Measurements from ENCODE around the gene NPIPB8.
"Not testable (repeated sequence)": the region's sequence is repeated elsewhere in the genome, so short reads cannot be mapped to it uniquely, and the experiment has no call there.

The NPIPB8 gene

DNA sequence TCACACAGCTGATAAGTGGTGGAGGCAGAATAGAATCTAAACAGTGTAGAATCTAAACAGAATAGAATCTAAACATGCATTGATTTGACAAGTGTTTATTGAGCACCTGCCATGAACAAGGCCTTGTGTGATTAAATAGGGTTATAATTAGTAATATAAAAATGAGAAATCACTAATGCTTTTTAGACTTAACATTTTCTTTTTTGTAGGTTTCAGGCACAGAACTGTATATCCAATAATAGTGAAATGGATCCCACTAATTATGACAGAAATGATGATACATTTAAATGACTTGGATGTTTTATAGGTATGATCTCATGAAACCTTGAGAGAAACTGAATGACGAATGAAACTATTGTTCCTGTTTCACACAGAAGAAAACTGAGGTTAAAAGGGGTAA, at the start of gene NPIPB8:
Gene NPIPB8 (plus strand): TSS at position 301 of the 400 bp plus-strand sequence. CDS start 296 bp downstream, outside the sequence.
- not testable (repeated sequence) for H3K4me3 ChIP-seq (ENCODE audit: low read length)

DNA sequence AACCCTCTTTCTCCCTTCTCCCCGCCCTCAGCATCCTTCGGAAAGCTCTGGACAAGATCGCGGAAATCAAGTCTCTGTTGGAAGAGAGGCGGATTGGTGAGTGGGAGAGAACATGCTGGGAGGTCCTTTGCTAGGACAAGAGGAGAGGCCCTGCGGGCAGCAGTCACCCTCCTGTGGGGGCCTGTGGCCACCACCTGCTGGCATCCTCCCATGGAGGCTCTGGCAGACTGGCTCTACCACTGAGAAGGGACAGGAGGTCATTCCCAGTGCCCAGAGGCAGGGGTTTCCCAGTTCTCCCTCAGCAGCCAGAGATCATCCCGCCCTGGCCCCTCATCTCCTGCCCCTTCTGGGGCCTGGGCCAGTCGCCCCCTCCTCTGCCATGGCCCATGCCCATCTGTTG, 48.8 kb upstream of the NPIPB8 start:
- no peak overlapping the region for H3K9ac ChIP-seq (ENCODE audit: low read length)
- H3K9me2 ChIP-seq (replicated peaks; ENCODE audit: insufficient read depth, low read length), result no peaks in the 10 kb centered on the region
- H2AFZ ChIP-seq (ENCODE audit: low read length), result no peak overlapping the region
- H3K36me3 ChIP-seq (replicated peaks; ENCODE audit: insufficient read depth, low read length), result no peaks in the 10 kb centered on the region
- H4K20me1 ChIP-seq (ENCODE audit: insufficient read depth, low read length), result no peaks in the 10 kb centered on the region
- H3F3A ChIP-seq (ENCODE audit: insufficient read depth, low read length), result no peaks in the 10 kb centered on the region
- no peak overlapping the region for H3K27ac ChIP-seq (ENCODE audit: low read length)
- DNase-seq, result no peak
- H3K4me2 ChIP-seq (ENCODE audit: low read depth, low read length), result no peak overlapping the region
- no peaks in the 10 kb centered on the region for H3K27me3 ChIP-seq (replicated peaks; ENCODE audit: insufficient read depth, low read length)
- no peaks in the 10 kb centered on the region for H3K9me3 ChIP-seq (replicated peaks; ENCODE audit: insufficient read depth, low read length)
- TF ChIP-seq, protein P1, sequence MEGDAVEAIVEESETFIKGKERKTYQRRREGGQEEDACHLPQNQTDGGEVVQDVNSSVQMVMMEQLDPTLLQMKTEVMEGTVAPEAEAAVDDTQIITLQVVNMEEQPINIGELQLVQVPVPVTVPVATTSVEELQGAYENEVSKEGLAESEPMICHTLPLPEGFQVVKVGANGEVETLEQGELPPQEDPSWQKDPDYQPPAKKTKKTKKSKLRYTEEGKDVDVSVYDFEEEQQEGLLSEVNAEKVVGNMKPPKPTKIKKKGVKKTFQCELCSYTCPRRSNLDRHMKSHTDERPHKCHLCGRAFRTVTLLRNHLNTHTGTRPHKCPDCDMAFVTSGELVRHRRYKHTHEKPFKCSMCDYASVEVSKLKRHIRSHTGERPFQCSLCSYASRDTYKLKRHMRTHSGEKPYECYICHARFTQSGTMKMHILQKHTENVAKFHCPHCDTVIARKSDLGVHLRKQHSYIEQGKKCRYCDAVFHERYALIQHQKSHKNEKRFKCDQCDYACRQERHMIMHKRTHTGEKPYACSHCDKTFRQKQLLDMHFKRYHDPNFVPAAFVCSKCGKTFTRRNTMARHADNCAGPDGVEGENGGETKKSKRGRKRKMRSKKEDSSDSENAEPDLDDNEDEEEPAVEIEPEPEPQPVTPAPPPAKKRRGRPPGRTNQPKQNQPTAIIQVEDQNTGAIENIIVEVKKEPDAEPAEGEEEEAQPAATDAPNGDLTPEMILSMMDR (IDR thresholded peaks at IDR 0.05; ENCODE audit: low read length), result no peak
- TF ChIP-seq EZH2 (optimal IDR thresholded peaks at IDR 0.05; ENCODE audit: low read depth, low read length) (no peak), EZH2phosphoT487 (IDR thresholded peaks at IDR 0.05; ENCODE audit: low read length) (no peak)
- H3K4me1 ChIP-seq (ENCODE audit: low read length), result no peaks in the 10 kb centered on the region
- H3K79me2 ChIP-seq (ENCODE audit: low read length), result no peaks in the 10 kb centered on the region
- no peak overlapping the region for H3K4me3 ChIP-seq (ENCODE audit: low read length)

More for the DNA sequence above, at the start of gene NPIPB8:
- not testable (repeated sequence) for H3K9me3 ChIP-seq (replicated peaks; ENCODE audit: insufficient read depth, low read length); H3K79me2 ChIP-seq (ENCODE audit: low read length); H3K27me3 ChIP-seq (replicated peaks; ENCODE audit: insufficient read depth, low read length); H3K9me2 ChIP-seq (replicated peaks; ENCODE audit: insufficient read depth, low read length); DNase-seq; H3K4me2 ChIP-seq (ENCODE audit: low read depth, low read length); H3K4me1 ChIP-seq (ENCODE audit: low read length); H3K9ac ChIP-seq (ENCODE audit: low read length); H3F3A ChIP-seq (ENCODE audit: insufficient read depth, low read length); H3K36me3 ChIP-seq (replicated peaks; ENCODE audit: insufficient read depth, low read length); H3K27ac ChIP-seq (ENCODE audit: low read length); H4K20me1 ChIP-seq (ENCODE audit: insufficient read depth, low read length); H2AFZ ChIP-seq (ENCODE audit: low read length)

DNA sequence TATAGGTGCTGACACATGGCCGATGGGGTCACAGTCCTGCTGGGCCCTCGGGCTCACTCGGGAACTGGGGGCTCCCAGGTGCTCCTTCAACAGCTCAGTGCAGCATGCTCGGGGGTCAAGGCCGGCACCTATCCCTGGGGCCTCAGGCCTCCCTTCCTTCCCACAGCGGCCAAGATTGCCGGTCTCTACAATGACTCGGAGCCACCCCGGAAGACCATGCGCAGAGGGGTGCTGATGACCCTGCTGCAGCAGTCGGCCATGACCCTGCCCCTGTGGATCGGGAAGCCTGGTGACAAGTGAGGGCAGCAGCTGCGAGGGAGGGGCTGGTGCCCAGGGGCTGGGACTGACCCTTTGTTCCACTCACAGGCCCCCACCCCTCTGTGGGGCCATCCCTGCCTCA, 47.9 kb upstream of the NPIPB8 start:
- Histone ChIP-seq H2AFZ (ENCODE audit: low read length) (no peak overlapping the region), H4K20me1 (ENCODE audit: insufficient read depth, low read length) (no peaks in the 10 kb centered on the region), H3F3A (ENCODE audit: insufficient read depth, low read length) (no peaks in the 10 kb centered on the region), H3K27ac (ENCODE audit: low read length) (no peak overlapping the region), H3K9me3 (replicated peaks; ENCODE audit: insufficient read depth, low read length) (no peaks in the 10 kb centered on the region), H3K79me2 (ENCODE audit: low read length) (no peaks in the 10 kb centered on the region), H3K36me3 (replicated peaks; ENCODE audit: insufficient read depth, low read length) (no peaks in the 10 kb centered on the region), H3K4me2 (ENCODE audit: low read depth, low read length) (no peak overlapping the region), H3K27me3 (replicated peaks; ENCODE audit: insufficient read depth, low read length) (no peaks in the 10 kb centered on the region), H3K4me1 (ENCODE audit: low read length) (no peaks in the 10 kb centered on the region), H3K9ac (ENCODE audit: low read length) (no peak overlapping the region), H3K9me2 (replicated peaks; ENCODE audit: insufficient read depth, low read length) (no peaks in the 10 kb centered on the region), H3K4me3 (ENCODE audit: low read length) (no peak overlapping the region)
- TF ChIP-seq EZH2phosphoT487 (IDR thresholded peaks at IDR 0.05; ENCODE audit: low read length) (no peak), EZH2 (optimal IDR thresholded peaks at IDR 0.05; ENCODE audit: low read depth, low read length) (no peak)
- TF ChIP-seq, protein P1 (IDR thresholded peaks at IDR 0.05; ENCODE audit: low read length), result no peak
- no peak for DNase-seq

DNA sequence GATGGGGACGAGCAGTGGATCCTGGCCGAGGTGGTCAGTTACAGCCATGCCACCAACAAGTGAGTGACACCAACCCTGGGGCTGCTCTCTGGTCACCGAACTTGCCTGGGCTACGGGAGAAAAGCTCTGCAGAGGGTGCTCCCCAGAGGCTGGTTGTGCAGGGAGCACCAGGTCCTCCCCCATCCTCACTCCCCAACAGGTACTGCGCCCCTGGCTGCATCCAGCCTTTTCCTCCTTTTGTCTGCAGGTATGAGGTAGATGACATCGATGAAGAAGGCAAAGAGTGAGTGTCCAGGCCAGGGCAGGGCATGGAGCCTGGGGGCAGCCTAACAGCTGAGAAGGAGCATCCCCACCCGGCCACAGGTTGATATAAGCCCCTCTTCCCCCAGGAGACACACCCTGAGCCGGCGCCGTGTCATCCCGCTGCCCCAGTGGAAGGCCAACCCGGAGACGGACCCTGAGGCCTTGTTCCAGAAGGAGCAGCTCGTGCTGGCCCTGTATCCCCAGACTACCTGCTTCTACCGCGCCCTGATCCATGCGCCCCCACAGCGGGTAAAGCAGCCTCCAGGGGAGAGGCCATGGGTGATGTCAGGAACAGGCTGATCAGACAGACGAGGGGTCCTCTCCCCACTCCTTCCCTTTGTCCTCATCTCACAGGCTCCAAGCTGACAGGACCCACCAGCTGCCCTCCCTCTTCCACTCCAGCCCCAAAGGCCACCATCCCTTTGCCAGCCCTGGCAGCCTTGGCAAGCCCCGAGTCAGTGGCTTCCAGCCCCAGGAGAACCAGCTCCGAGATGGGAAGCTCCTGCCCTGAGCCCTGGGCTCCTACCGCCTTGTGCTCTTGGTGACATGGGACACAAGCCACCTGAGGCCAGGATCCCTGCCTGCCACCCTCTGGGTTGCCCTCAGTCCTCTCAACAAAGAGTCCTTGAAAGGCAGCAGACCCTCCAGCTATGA, 47.2 kb upstream of the NPIPB8 start:
- Histone ChIP-seq H3K4me2 (ENCODE audit: low read depth, low read length) (no peak overlapping the region), H2AFZ (ENCODE audit: low read length) (no peak overlapping the region), H4K20me1 (ENCODE audit: insufficient read depth, low read length) (no peaks in the 10 kb centered on the region), H3K9ac (ENCODE audit: low read length) (no peak overlapping the region), H3K9me3 (replicated peaks; ENCODE audit: insufficient read depth, low read length) (no peaks in the 10 kb centered on the region), H3K79me2 (ENCODE audit: low read length) (no peaks in the 10 kb centered on the region), H3K27ac (ENCODE audit: low read length) (no peak overlapping the region), H3F3A (ENCODE audit: insufficient read depth, low read length) (no peaks in the 10 kb centered on the region), H3K9me2 (replicated peaks; ENCODE audit: insufficient read depth, low read length) (no peaks in the 10 kb centered on the region), H3K27me3 (replicated peaks; ENCODE audit: insufficient read depth, low read length) (no peaks in the 10 kb centered on the region), H3K4me3 (ENCODE audit: low read length) (no peak overlapping the region), H3K36me3 (replicated peaks; ENCODE audit: insufficient read depth, low read length) (no peaks in the 10 kb centered on the region), H3K4me1 (ENCODE audit: low read length) (no peaks in the 10 kb centered on the region)
- no peak for DNase-seq
- TF ChIP-seq, protein P1 (IDR thresholded peaks at IDR 0.05; ENCODE audit: low read length), result no peak
- TF ChIP-seq EZH2phosphoT487 (IDR thresholded peaks at IDR 0.05; ENCODE audit: low read length), result no peak
- TF ChIP-seq EZH2 (optimal IDR thresholded peaks at IDR 0.05; ENCODE audit: low read depth, low read length), result no peak

Data from MM.1S (cell line).